ENCODE measurements around the gene SERPINB10. TPM values are rescaled to one million over a fixed set of nuclear protein-coding genes. Genes with fewer than 3 reads are reported as not detected.

Gene SERPINB10
- polyA plus RNA-seq, 1 experiment: not detected

- Histone ChIP-seq H3K27me3 (ENCODE audit: control insufficient read depth, insufficient read depth, low read length) (no peaks in the 10 kb centered on the region), H3K4me3 (ENCODE audit: low read depth, low read length) (peak within 1 kb of the TSS; percentile 87), H3K27ac (ENCODE audit: low read depth, low read length) (peak within 1 kb of the TSS; percentile 99), H3K9me3 (ENCODE audit: control insufficient read depth, insufficient read depth, low read length) (no peaks in the 10 kb centered on the region; the same call in 1 of the 2 replicates)
- DNase-seq (ENCODE audit: low read depth, low spot score): peak; percentile 85
- POLR2A ChIA-PET: interaction anchor here (0.6 to 1.1 kb wide), 6 partner anchors 17 to 87 kb away, joined by 3 read pairs; no protein-coding TSS in a partner anchor
- TF ChIP-seq, protein P1, sequence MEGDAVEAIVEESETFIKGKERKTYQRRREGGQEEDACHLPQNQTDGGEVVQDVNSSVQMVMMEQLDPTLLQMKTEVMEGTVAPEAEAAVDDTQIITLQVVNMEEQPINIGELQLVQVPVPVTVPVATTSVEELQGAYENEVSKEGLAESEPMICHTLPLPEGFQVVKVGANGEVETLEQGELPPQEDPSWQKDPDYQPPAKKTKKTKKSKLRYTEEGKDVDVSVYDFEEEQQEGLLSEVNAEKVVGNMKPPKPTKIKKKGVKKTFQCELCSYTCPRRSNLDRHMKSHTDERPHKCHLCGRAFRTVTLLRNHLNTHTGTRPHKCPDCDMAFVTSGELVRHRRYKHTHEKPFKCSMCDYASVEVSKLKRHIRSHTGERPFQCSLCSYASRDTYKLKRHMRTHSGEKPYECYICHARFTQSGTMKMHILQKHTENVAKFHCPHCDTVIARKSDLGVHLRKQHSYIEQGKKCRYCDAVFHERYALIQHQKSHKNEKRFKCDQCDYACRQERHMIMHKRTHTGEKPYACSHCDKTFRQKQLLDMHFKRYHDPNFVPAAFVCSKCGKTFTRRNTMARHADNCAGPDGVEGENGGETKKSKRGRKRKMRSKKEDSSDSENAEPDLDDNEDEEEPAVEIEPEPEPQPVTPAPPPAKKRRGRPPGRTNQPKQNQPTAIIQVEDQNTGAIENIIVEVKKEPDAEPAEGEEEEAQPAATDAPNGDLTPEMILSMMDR (IDR thresholded peaks at IDR 0.05; ENCODE audit: low read depth, low read length): no peak
- CTCF ChIA-PET: no interaction called here
Observed at GRCh38 chr18:63969942-63970808, 62.4 kb downstream of the SERPINB10 start, which contains the start of gene SERPINB8. SERPINB8 (plus strand) TSS chr18:63970081; CDS start chr18:63978309, 8,228 bp downstream.

DNA sequence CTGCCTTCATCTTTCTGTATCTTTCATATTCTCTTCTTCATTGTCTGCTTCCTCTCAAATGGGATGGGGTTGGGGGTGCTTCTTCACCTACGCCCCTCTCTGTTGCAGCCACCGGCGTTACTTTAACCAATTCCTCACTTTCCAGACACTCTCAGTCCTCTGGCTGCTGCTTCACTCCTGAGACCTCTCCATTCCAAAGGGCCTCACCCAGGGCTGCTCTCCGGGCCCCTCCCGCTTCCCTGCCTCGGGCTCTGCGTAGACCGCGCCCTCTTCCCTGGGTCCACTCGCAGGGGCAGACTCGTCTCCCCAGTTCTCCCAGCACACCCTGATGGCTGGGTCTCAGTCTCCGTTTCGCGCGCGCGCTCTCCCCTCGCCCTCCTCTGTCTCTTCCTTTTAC lies 63.0 kb downstream of the SERPINB10 start:
- TF ChIP-seq, protein P1 (IDR thresholded peaks at IDR 0.05; ENCODE audit: low read depth, low read length): no peak
- Histone ChIP-seq H3K9me3 (ENCODE audit: control insufficient read depth, insufficient read depth, low read length) (no peaks in the 10 kb centered on the region; the same call in 1 of the 2 replicates), H3K27ac (ENCODE audit: low read depth, low read length) (peak overlapping the region; percentile 99), H3K27me3 (ENCODE audit: control insufficient read depth, insufficient read depth, low read length) (no peaks in the 10 kb centered on the region), H3K4me3 (ENCODE audit: low read depth, low read length) (peak overlapping the region; percentile 87)
- POLR2A ChIA-PET: interaction anchor here (0.6 to 1.1 kb wide), 6 partner anchors 17 to 88 kb away, joined by 3 read pairs; no protein-coding TSS in a partner anchor
- no peak for DNase-seq (ENCODE audit: low read depth, low spot score)
- CTCF ChIA-PET: no interaction called here

GRCh38 chr18:63971320-63972001 lies 63.7 kb downstream of the SERPINB10 start:
- CTCF ChIA-PET: no interaction called here
- Histone ChIP-seq H3K27me3 (ENCODE audit: control insufficient read depth, insufficient read depth, low read length) (no peaks in the 10 kb centered on the region), H3K9me3 (ENCODE audit: control insufficient read depth, insufficient read depth, low read length) (no peaks in the 10 kb centered on the region; the same call in 1 of the 2 replicates), H3K27ac (ENCODE audit: low read depth, low read length) (peak overlapping the region; percentile 99), H3K4me3 (ENCODE audit: low read depth, low read length) (peak overlapping the region; percentile 87)
- POLR2A ChIA-PET: no interaction called here
- TF ChIP-seq, protein P1 (IDR thresholded peaks at IDR 0.05; ENCODE audit: low read depth, low read length): no peak
- DNase-seq (ENCODE audit: low read depth, low spot score): no peak

DNA sequence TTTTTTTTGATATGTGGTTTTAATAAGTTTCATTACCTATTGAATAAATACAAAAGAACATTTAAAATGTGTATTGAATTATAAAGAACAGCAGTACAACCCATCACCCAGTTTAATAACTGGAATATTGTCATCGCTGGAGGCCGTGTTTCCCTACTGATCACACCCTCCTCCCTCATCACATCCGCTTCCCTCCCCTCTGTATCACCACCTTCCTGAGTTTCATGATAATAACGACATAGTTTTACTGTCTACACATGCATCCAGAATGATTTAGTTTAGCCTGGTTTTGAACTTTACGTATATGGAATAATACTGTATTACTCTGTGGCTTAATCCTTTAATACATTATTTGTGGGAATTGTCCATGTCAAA lies 64.2 kb downstream of the SERPINB10 start:
- H3K27me3 ChIP-seq (ENCODE audit: control insufficient read depth, insufficient read depth, low read length): no peaks in the 10 kb centered on the region
- ChIA-PET CTCF (interaction anchor here (6.7 kb wide), 1 partner anchor 8 kb away, joined by 57 read pairs; no protein-coding TSS in a partner anchor), POLR2A (no interaction called here)
- DNase-seq (ENCODE audit: low read depth, low spot score): no peak
- TF ChIP-seq, protein P1 (IDR thresholded peaks at IDR 0.05; ENCODE audit: low read depth, low read length): no peak
- no peak overlapping the region for H3K27ac ChIP-seq (ENCODE audit: low read depth, low read length)
- H3K9me3 ChIP-seq (ENCODE audit: control insufficient read depth, insufficient read depth, low read length): no peaks in the 10 kb centered on the region; the same call in 1 of the 2 replicates
- H3K4me3 ChIP-seq (ENCODE audit: low read depth, low read length): no peak overlapping the region
